H1 (cell line): ENCODE measurements around the gene TMEM135. TPM values are rescaled to one million over a fixed set of nuclear protein-coding genes. Genes with fewer than 3 reads are reported as not detected.

Experiments used
- CTCF ChIA-PET: fragments of 300-600 bp; sonication (Branson Sonifier 250); formaldehyde crosslinking; loops from one replicate; lab custom pipeline; 2021; ENCODE audit not compliant: partially characterized antibody; lab: Charles Lee
- POLR2A ChIA-PET: fragments of 300-600 bp; sonication (Branson Sonifier 250); formaldehyde crosslinking; loops from one replicate; lab custom pipeline; 2021; ENCODE audit warnings: inconsistent platforms; ENCODE audit not compliant: partially characterized antibody; lab: Charles Lee
- DNase-seq, 2 experiments: peaks; one replicate each; pipeline versions ENCODE4 v3.0.0 to v3.0.0-alpha.2; 2010 to 2022; ENCODE audit warnings: low spot score in 2 of 2, low read depth in 1 of 2, mixed read lengths in 1 of 2
- FAIRE-seq: peaks from 2 replicates; lab custom pipeline; 2011; peaks lifted over from hg19 to GRCh38; lab: Jason Lieb, UNC
- H2AFZ ChIP-seq: 2 replicates; pipeline ENCODE4 v1.8.1; 2012; ENCODE audit warnings: low read length, inconsistent platforms
- H2AK5ac ChIP-seq: 2 replicates; pipeline ENCODE4 v1.6.1; 2013; ENCODE audit warnings: low read depth, low read length
- H2BK120ac ChIP-seq: replicated peaks from 2 replicates; pipeline ENCODE3; 2013; ENCODE audit warnings: low read depth, low read length, inconsistent platforms
- H2BK12ac ChIP-seq: 2 replicates; pipeline ENCODE4 v1.6.1; 2013; ENCODE audit warnings: low read depth, low read length
- H2BK15ac ChIP-seq: 2 replicates; pipeline ENCODE4 v1.6.1; 2013; ENCODE audit warnings: low read length
- H2BK20ac ChIP-seq: 2 replicates; pipeline ENCODE4 v1.6.1; 2013; ENCODE audit warnings: low read length
- H2BK5ac ChIP-seq: 2 replicates; pipeline ENCODE4 v1.6.1; 2013; ENCODE audit warnings: low read depth, low read length
- H3K14ac ChIP-seq: 2 replicates; pipeline ENCODE4 v1.6.1; 2013; ENCODE audit warnings: inconsistent platforms; ENCODE audit not compliant: insufficient read length
- H3K18ac ChIP-seq: 2 replicates; pipeline ENCODE4 v1.6.1; 2013; ENCODE audit warnings: low read length; ENCODE audit errors: extremely low read depth
- H3K23ac ChIP-seq: 2 replicates; pipeline ENCODE4 v1.6.1; 2013; ENCODE audit warnings: inconsistent platforms; ENCODE audit not compliant: insufficient read length
- H3K23me2 ChIP-seq: 2 replicates; pipeline ENCODE4 v1.6.1; 2013; ENCODE audit warnings: low read depth, low read length
- H3K27ac ChIP-seq: 2 replicates; pipeline ENCODE4 v1.6.1; 2011; ENCODE audit warnings: low read depth, low read length, inconsistent platforms
- H3K27me3 ChIP-seq, 4 experiments: replicated peaks in 1 of 4; 1 replicate in 1 of 4; 2 replicates in 3 of 4; pipeline versions ENCODE4 v1.6.1 to v1.8.1; 2011 to 2013; ENCODE audit warnings: low read length in 3 of 4, mild to moderate bottlenecking in 3 of 4, inconsistent platforms in 2 of 4, mixed read lengths in 2 of 4, moderate library complexity in 1 of 4; ENCODE audit not compliant: control insufficient read depth in 3 of 4, insufficient read depth in 3 of 4; ENCODE audit errors: extremely low read depth in 1 of 4
- H3K36me3 ChIP-seq, 4 experiments: 2 replicates each; pipeline versions ENCODE4 v1.6.1 to v1.8.1; 2011 to 2013; ENCODE audit warnings: mild to moderate bottlenecking in 4 of 4, low read length in 3 of 4, moderate library complexity in 2 of 4, control low read depth in 1 of 4, inconsistent platforms in 1 of 4; ENCODE audit not compliant: insufficient read depth in 4 of 4, control insufficient read depth in 2 of 4
- H3K4ac ChIP-seq: replicated peaks from 2 replicates; pipeline ENCODE3; 2013; ENCODE audit warnings: low read length, low read depth, mixed read lengths, inconsistent platforms; ENCODE audit not compliant: insufficient read length
- H3K4me1 ChIP-seq, 4 experiments: replicated peaks in 1 of 4; 1 replicate in 1 of 4; 2 replicates in 3 of 4; pipeline versions ENCODE4 v1.6.1 to v1.8.1; 2011 to 2013; ENCODE audit warnings: low read length in 3 of 4, inconsistent platforms in 2 of 4, mixed read lengths in 1 of 4; ENCODE audit not compliant: insufficient read depth in 4 of 4, control insufficient read depth in 3 of 4
- H3K4me2 ChIP-seq, 2 experiments: 2 replicates each; pipeline versions ENCODE4 v1.6.1 to v1.8.1; 2011 to 2013; ENCODE audit warnings: low read depth in 2 of 2, low read length in 2 of 2, control low read depth in 1 of 2, inconsistent platforms in 1 of 2, mild to moderate bottlenecking in 1 of 2; ENCODE audit not compliant: insufficient read depth in 1 of 2
- H3K4me3 ChIP-seq, 4 experiments: fragments of 200-600, 300-600 bp in 1 of 4; sonication (generic), shearing (Covaris generic), sonication (Bioruptor Twin) in 1 of 4; 2 replicates each; pipeline versions ENCODE4 v1.5.1 to v1.8.1; 2011 to 2016; ENCODE audit warnings: low read length in 4 of 4, low read depth in 3 of 4, control low read depth in 2 of 4, inconsistent platforms in 2 of 4, mild to moderate bottlenecking in 2 of 4, mixed read lengths in 1 of 4, moderate library complexity in 1 of 4; ENCODE audit not compliant: insufficient read depth in 2 of 4; ENCODE audit errors: extremely low read depth in 1 of 4
- H3K56ac ChIP-seq: replicated peaks from 2 replicates; pipeline ENCODE3; 2013; ENCODE audit warnings: low read depth, mild to moderate bottlenecking, mixed read lengths, low read length, inconsistent platforms; ENCODE audit not compliant: insufficient read length
- H3K79me1 ChIP-seq: 2 replicates; pipeline ENCODE4 v1.6.1; 2013; ENCODE audit warnings: low read depth, low read length, control low read depth
- H3K79me2 ChIP-seq, 2 experiments: 2 replicates each; pipeline versions ENCODE4 v1.6.1 to v1.8.1; 2012 to 2013; ENCODE audit warnings: low read length in 2 of 2, mild to moderate bottlenecking in 2 of 2, inconsistent platforms in 1 of 2; ENCODE audit not compliant: insufficient read depth in 2 of 2, control insufficient read depth in 1 of 2
- H3K9ac ChIP-seq, 4 experiments: replicated peaks in 1 of 4; 1 replicate in 1 of 4; 2 replicates in 3 of 4; pipeline versions ENCODE4 v1.6.1 to v1.8.1; 2011 to 2013; ENCODE audit warnings: low read depth in 3 of 4, low read length in 3 of 4, control low read depth in 2 of 4, mild to moderate bottlenecking in 2 of 4, moderate library complexity in 2 of 4, inconsistent platforms in 1 of 4; ENCODE audit errors: extremely low read depth in 1 of 4
- H3K9me3 ChIP-seq, 2 experiments: 2 replicates each; pipeline versions ENCODE4 v1.6.1 to v1.8.1; 2012 to 2013; ENCODE audit warnings: mild to moderate bottlenecking in 2 of 2, moderate library complexity in 2 of 2, control low read depth in 1 of 2, inconsistent platforms in 1 of 2, low read depth in 1 of 2, low read length in 1 of 2, mixed read lengths in 1 of 2; ENCODE audit not compliant: insufficient read depth in 2 of 2
- H4K20me1 ChIP-seq, 2 experiments: replicated peaks in 1 of 2; 2 replicates each; pipeline versions ENCODE3 to v1.8.1; 2011 to 2013; ENCODE audit warnings: inconsistent platforms in 2 of 2, low read length in 2 of 2, mild to moderate bottlenecking in 1 of 2; ENCODE audit not compliant: insufficient read depth in 2 of 2, control insufficient read depth in 1 of 2
- H4K5ac ChIP-seq: 2 replicates; pipeline ENCODE4 v1.6.1; 2013; ENCODE audit warnings: low read length, low read depth, mixed read lengths, inconsistent platforms; ENCODE audit not compliant: insufficient read length
- H4K8ac ChIP-seq: 2 replicates; pipeline ENCODE4 v1.8.0; 2013; ENCODE audit warnings: mild to moderate bottlenecking, moderate library complexity, low read length, inconsistent platforms; ENCODE audit not compliant: insufficient read depth; ENCODE audit errors: extremely low read depth
- H4K91ac ChIP-seq: replicated peaks from 2 replicates; pipeline ENCODE3; 2013; ENCODE audit warnings: low read length, mixed read lengths, inconsistent platforms; ENCODE audit not compliant: insufficient read length
- BACH1 ChIP-seq: IDR thresholded peaks from 2 replicates; pipeline ENCODE4 v1.6.1; 2012; ENCODE audit warnings: low read length, improper control_type of control experiment
- CBX5 ChIP-seq: fragments of 300-800, 300-1000 bp; sonication (generic); IDR thresholded peaks from 2 replicates; pipeline ENCODE4 v1.7.1; 2016; ENCODE audit warnings: antibody characterized with exemption, low read length, low read depth
- FOSL1 ChIP-seq: IDR thresholded peaks from 2 replicates; pipeline ENCODE4 v1.6.1; 2011; ENCODE audit warnings: mild to moderate bottlenecking, low read depth, low read length, moderate library complexity; ENCODE audit not compliant: insufficient read depth
- JUN ChIP-seq: IDR thresholded peaks from 2 replicates; pipeline ENCODE4 v1.6.1; 2011; ENCODE audit warnings: low read depth, mild to moderate bottlenecking, improper control_type of control experiment, low read length
- TCF12 ChIP-seq: IDR thresholded peaks from 2 replicates; pipeline ENCODE4 v1.6.1; 2011; ENCODE audit warnings: low read depth, mild to moderate bottlenecking, low read length
- WGBS, 2 experiments: shearing (Covaris generic) in 1 of 2; methylation state at CpG; one replicate each; pipeline versions ENCODE4 v1.1.6 to v1.1.7; 2013 to 2015; ENCODE audit warnings: low lambda C conversion rate in 2 of 2, mixed read lengths in 2 of 2, inconsistent platforms in 1 of 2, low coverage in 1 of 2, missing lambda C conversion rate in 1 of 2; ENCODE audit not compliant: insufficient replicate concordance in 2 of 2, insufficient coverage in 1 of 2, insufficient read length in 1 of 2; ENCODE audit errors: extremely low coverage in 1 of 2, missing lambda C conversion rate in 1 of 2; 5-methylcytosine and 5-hydroxymethylcytosine counted together
- polyA plus RNA-seq, 7 experiments: library from polyadenylated mRNA; depleted of rRNA in 3 of 7; stranded (reverse) in 5 of 7; unstranded in 2 of 7; fragments of >200 nt in 5 of 7; fragments of 200-250 nt in 2 of 7; gene quantifications; 1 replicate in 5 of 7; 2 replicates in 1 of 7; 4 replicates in 1 of 7; pipeline versions ENCODE4 v1.2.1 to v1.2.3, GENCODE V29; 2011 to 2013; ENCODE audit warnings: missing spikeins in 2 of 7, mixed read lengths in 2 of 7
- total RNA-seq: library from RNA; stranded (reverse); fragmentation: NEBNext Ultra II Directional; extraction: Animal tissue kit (Norgen Biotek cat#: 25700); gene quantifications from 2 replicates; pipeline ENCODE4 v1.2.1, GENCODE V29; 2021

Gene TMEM135
- total and polyA plus RNA-seq, 2 of the 8 experiments (the other 6 are each of a cell fraction or from before 2014, with no cell fraction given), result 9.3 to 31.3 TPM

GRCh38 chr11:87298155-87298554 is 260.4 kb downstream of the TMEM135 start:
- Histone ChIP-seq H3K23me2 (no peaks in the 10 kb centered on the region), H2BK5ac (no peak overlapping the region), H2AFZ (no peak overlapping the region), H3K56ac (no peak overlapping the region), H3K23ac (no peak overlapping the region), H3K9me3 (no peaks in the 10 kb centered on the region), H4K20me1 (no peaks in the 10 kb centered on the region), H2BK20ac (no peak overlapping the region), H4K5ac (no peak overlapping the region), H3K4me3 (no peak overlapping the region), H2BK12ac (no peak overlapping the region), H3K36me3 (no peaks in the 10 kb centered on the region), H3K9ac (no peak overlapping the region), H3K79me2 (no peaks in the 10 kb centered on the region), H3K4ac (no peak overlapping the region), H3K4me2 (no peak overlapping the region), H4K91ac (no peak overlapping the region), H3K18ac (no peak overlapping the region), H3K79me1 (no peaks in the 10 kb centered on the region), H2BK120ac (no peak overlapping the region), H4K8ac (no peak overlapping the region), H3K27me3 (no peaks in the 10 kb centered on the region), H3K27ac (no peak overlapping the region), H2BK15ac (no peak overlapping the region), H3K14ac (no peak overlapping the region), H3K4me1 (peaks cover 0 to 22% (median 8%) of the 10 kb centered on the region in 4 experiments; a peak in 4 of 7 replicates), H2AK5ac (no peak overlapping the region)
- DNase-seq (no peak), FAIRE-seq (no peak)
- TF ChIP-seq CBX5 (no peak), JUN (no peak), TCF12 (no peak), BACH1 (no peak), FOSL1 (no peak)
- 100% methylated on average over 1 of the region's 1 CpG; no CpG with 5 or more reads in 1 of the 2 experiments for WGBS, 2 experiments
- ChIA-PET POLR2A (no interaction called here), CTCF (interaction anchor here (1.8 kb wide), 1 partner anchor 359 kb away, joined by 3 read pairs; no protein-coding TSS in a partner anchor)
